Measurements from ENCODE around the gene CMIP.
"Not testable (repeated sequence)": the region's sequence is repeated elsewhere in the genome, so short reads cannot be mapped to it uniquely, and the experiment has no call there.

The CMIP gene

GRCh38 chr16:81568749-81569087, 124.1 kb downstream of the CMIP start:
- no peak for DNase-seq (ENCODE audit: low read depth in 2 of 2)

GRCh38 chr16:81569361-81570034, 124.9 kb downstream of the CMIP start:
- DNase-seq (ENCODE audit: low read depth in 2 of 2): no peak

GRCh38 chr16:81570151-81570846, 125.7 kb downstream of the CMIP start:
- DNase-seq (ENCODE audit: low read depth in 2 of 2): no peak

DNA sequence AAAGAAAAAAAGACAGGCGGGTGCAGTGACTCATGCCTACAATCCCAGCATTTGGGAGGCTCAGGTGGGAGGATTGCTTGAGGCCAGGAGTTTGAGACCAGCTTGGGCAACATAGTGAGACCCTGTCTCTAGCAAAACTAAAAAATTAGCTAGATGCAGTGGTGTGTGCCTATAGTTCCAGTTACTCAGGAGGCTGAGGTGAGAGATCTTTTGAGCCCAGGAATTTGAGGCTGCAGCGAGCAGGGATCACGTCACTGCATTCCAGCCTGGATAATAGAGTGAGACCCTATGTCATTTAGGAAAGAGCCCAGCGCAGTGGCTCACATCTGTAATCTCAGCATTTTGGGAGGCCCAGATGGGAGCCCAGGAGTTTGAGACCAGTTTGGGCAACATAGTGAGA, 126.6 kb downstream of the CMIP start:
- DNase-seq (ENCODE audit: low read depth in 2 of 2): no peak

- no peak for DNase-seq (ENCODE audit: low read depth in 2 of 2)
These were observed 127.2 kb downstream of the CMIP start for GRCh38 chr16:81571592-81572385.

DNA sequence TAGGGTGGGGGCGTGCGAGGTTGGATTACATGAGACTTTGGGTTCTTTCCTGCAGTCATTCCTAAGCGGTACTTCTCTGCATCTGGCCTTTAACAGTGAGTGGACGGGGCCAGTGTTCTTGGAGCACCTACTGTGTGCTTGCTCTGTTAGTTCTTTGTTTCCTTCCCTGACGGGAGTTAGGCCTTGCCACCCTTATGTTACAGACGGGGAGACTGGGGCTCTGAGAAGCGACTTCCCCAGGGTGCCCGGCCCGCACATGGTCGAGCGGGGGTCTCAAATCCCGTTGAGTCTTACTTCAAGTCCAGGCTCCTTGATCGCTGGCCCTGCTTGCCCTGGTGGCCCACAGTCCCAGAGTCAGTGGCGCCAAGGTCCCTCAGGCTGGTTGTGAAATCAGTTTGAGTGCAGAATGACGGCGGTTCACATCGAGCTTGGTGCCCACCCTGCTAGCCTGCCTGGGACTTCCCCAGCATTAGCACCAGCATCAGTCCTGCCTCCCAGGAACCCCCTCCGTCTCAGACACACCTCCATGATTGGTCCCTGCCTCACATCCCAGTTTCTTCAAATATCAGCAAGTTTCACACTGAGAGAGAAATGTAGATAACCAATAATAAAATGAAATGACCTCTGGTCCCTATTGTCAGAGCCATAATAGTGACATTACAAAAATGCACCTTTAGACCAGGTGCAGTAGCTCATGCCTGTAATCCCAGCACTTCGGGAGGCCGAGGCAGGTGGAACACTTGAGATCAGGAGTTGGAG, 128.0 kb downstream of the CMIP start:
- DNase-seq (ENCODE audit: low read depth in 2 of 2): no peak

GRCh38 chr16:81573533-81574020, 129.0 kb downstream of the CMIP start:
- DNase-seq (ENCODE audit: low read depth in 2 of 2): no peak

DNA sequence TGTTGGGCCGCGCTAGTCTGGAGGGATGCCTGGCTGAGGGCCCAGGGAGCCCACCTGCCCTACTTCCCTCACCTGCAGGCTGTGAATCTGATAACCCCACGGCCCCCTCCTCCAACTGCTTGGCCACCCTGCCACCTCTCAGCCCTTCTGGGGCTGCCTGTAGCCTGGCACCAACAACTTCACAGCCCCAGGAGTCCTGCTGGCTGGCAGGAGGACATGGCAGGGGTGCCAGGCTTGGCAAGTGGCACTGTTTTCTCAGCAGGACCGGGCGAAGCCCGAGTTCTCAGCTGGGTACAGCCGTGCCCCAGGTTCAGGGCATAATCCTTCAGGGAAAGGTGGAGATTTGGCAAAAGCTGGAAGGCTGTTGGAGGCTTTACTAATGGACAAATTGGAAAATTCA, 129.6 kb downstream of the CMIP start:
- no peak for DNase-seq (ENCODE audit: low read depth in 2 of 2)

- DNase-seq (ENCODE audit: low read depth in 2 of 2): no peak
These were observed 130.7 kb downstream of the CMIP start for GRCh38 chr16:81575307-81575706.

GRCh38 chr16:81575834-81576233, 131.2 kb downstream of the CMIP start:
- no peak for DNase-seq (ENCODE audit: low read depth in 2 of 2)

DNA sequence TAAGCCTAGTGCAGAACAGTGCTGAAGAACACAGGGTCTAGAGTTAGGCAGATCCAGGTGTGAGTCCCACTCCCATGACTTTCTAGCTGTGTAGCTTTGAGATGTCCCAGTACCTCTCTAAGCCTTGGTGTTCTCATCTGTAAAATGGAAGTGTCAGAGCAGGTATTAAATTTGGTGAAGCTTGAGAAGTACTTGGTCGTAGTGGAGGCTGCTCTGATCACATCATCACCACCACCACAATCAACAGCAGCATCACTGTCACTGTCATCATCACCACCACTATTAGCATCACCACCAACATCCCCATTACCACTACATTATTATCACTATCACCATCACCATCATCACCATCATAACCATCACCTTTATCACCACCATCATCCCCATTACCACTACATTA, 132.1 kb downstream of the CMIP start:
- no peak for DNase-seq (ENCODE audit: low read depth in 2 of 2)

DNA sequence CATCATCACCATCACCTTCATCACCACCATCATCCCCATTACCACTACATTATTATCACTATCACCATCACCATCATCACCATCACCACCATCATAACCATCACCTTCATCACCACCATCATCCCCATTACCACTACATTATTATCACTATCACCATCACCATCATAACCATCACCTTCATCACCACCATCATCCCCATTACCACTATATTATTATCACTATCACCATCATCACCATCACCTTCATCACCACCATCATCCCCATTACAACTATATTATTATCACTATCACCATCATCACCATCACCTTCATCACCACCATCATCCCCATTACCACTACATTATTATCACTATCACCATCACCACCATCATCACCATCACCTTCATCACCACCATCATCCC, 132.7 kb downstream of the CMIP start:
- DNase-seq (ENCODE audit: low read depth in 2 of 2): not testable (repeated sequence)

GRCh38 chr16:81578076-81578475, 133.5 kb downstream of the CMIP start:
- no peak for DNase-seq (ENCODE audit: low read depth in 2 of 2)

GRCh38 chr16:81578636-81579413, 134.2 kb downstream of the CMIP start:
- no peak for DNase-seq (ENCODE audit: low read depth in 2 of 2)

DNA sequence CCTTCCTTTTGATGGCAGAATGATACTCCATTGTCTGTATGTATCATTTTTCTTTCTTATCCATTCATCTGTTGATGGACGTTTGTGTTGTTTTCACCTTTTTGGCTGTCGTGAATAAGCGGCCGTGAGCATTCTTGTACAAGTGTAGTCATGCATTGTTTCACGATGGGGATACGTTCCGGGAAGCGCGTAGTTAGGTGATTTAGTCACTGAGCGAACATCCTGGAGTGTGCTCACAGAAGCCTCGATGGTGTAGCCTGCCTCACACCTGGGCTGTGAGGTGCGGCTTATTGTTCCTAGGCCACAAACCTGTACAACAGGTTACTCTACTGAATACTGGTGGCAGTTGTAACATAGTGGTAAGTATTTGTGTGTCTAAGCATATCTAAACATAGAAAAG, 136.5 kb downstream of the CMIP start:
- no peak for DNase-seq (ENCODE audit: low read depth in 2 of 2)

DNA sequence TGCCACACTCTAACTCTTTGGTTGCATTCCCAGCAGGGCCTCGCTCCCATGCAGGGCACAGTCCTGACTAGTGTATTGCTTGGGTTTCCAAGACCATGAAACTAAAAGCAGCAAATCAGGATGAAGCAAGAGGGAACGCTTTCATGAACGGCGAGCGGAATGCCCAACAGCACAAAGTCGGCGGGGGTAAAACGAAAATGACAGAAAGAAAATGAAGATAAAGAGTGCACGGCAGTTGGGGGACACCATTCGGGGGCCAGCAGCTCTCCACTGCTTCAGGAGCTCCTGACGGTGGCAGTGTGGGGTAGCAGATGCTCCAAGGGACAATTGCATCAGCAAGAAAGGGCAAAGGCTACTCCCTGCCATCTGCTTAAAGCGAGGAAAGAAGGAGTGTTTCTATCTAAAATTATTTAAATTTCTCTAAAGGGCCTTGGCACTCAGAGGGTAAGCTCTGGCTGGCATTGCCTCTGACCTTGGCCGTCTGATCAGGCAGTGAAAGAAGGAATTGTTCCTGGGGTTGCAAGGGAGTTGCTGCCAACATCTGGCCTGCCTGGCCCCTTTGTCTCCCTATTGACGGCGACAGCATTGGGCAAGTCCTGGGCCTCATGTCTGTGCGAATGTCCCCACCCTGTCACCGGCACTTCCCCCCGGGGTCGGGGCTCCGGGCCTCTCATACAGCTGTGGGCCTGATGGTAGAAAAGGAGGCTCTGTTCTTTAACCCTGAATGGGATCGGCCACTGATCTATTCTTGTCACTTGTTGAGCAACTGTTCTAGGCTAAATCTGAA, 138.2 kb downstream of the CMIP start:
- no peak for DNase-seq (ENCODE audit: low read depth in 2 of 2)

DNA sequence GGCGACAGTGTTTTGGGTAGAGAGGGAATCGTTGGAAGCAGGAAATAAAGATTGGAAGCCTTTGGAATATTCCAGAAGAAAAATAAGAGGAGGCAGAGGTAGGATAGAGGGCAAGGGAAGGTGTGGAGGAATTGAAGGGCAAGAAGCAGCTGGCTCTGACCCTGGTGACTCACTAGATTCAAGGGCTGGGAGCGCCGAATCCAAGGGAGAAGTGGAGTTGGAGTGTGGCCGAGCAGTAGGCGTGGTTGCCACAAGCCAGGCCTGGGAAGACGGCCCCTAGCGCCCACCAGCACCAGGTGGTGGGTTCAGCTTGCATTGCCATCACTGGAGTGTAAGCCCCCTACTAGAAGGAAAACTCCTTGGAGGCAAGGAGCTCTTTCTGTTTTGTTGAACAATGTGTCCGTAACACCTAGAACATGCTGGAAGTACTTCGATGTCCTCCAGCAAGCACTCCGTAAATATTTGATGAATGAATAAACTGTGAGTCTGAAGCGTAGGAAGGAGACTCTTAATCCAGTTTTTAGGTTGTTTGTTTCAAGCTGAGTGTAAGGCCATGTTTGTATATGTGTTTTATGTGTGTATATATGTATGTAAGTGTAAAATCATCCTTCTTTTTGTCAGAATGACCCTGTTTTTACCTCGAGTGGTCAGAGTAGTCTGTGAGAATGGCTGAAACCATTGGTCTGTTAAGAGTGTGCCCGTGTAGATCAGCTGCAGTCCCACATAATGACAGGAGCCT, 139.5 kb downstream of the CMIP start:
- DNase-seq (ENCODE audit: low read depth in 2 of 2): no peak

DNA sequence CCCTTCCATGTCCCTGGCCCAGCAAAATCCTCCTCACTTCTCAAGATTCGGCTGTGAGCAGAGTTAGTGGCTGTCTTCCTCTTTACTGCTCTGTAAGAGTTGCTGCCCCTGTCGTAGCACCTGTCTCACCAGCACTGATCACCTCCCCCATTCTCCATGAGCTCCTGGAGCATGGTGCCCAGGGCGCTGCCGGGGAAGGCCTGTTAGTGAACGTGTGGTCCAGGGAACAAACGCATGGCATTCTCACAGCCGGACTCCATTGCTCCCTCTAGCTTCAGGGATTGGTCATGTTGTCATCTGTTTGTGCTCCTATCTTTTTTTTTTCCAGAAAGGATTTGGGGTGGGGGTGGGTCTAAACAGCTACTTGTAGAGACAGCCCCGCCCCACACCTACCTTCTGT, 141.2 kb downstream of the CMIP start:
- DNase-seq (ENCODE audit: low read depth in 2 of 2): no peak

GRCh38 chr16:81586417-81586816, 141.8 kb downstream of the CMIP start:
- no peak for DNase-seq (ENCODE audit: low read depth in 2 of 2)

Measured in stimulated activated CD8-positive, alpha-beta memory T cell treated with anti-CD3 and anti-CD28 coated beads, Interleukin-2, amount 100 ng/mL, for 48 hours (primary cell).